Measurements from ENCODE around the gene FLCN.
"Not testable (repeated sequence)": the region's sequence is repeated elsewhere in the genome, so short reads cannot be mapped to it uniquely, and the experiment has no call there.

The FLCN gene

GRCh38 chr17:17190188-17190587, 46.8 kb downstream of the FLCN start:
- H3K27ac Mint-ChIP-seq: no peak overlapping the region
- no peaks in the 10 kb centered on the region for H3K9me3 Mint-ChIP-seq
- no peak overlapping the region for H3K4me3 Mint-ChIP-seq
- peaks cover 21% of the 10 kb centered on the region for H3K4me1 Mint-ChIP-seq (ENCODE audit: low read depth)
- peaks cover 6% of the 10 kb centered on the region for H3K36me3 Mint-ChIP-seq (ENCODE audit: low read depth)
- no peaks in the 10 kb centered on the region for H3K27me3 Mint-ChIP-seq

GRCh38 chr17:17189559-17189958, 47.4 kb downstream of the FLCN start:
- Mint-ChIP-seq H3K36me3 (ENCODE audit: low read depth) (peaks cover 6% of the 10 kb centered on the region), H3K4me1 (ENCODE audit: low read depth) (peaks cover 27% of the 10 kb centered on the region), H3K4me3 (no peak overlapping the region), H3K27me3 (no peaks in the 10 kb centered on the region), H3K27ac (no peak overlapping the region), H3K9me3 (no peaks in the 10 kb centered on the region)

- peaks cover 37% of the 10 kb centered on the region for H3K4me1 Mint-ChIP-seq (ENCODE audit: low read depth)
- H3K27ac Mint-ChIP-seq: no peak overlapping the region
Measured at GRCh38 chr17:17188586-17188985, 48.4 kb downstream of the FLCN start.

GRCh38 chr17:17186551-17187505, 50.1 kb downstream of the FLCN start:
- Mint-ChIP-seq H3K4me1 (ENCODE audit: low read depth) (peaks cover 48% of the 10 kb centered on the region), H3K9me3 (no peaks in the 10 kb centered on the region), H3K27ac (no peak overlapping the region), H3K27me3 (no peaks in the 10 kb centered on the region), H3K36me3 (ENCODE audit: low read depth) (peaks cover 6% of the 10 kb centered on the region), H3K4me3 (no peak overlapping the region)

More at GRCh38 chr17:17188586-17188985, 48.4 kb downstream of the FLCN start:
- H3K27me3 Mint-ChIP-seq: no peaks in the 10 kb centered on the region
- no peak overlapping the region for H3K4me3 Mint-ChIP-seq
- peaks cover 6% of the 10 kb centered on the region for H3K36me3 Mint-ChIP-seq (ENCODE audit: low read depth)
- no peaks in the 10 kb centered on the region for H3K9me3 Mint-ChIP-seq

- Mint-ChIP-seq H3K27ac (peak overlapping the region; percentile 40), H3K27me3 (no peaks in the 10 kb centered on the region), H3K4me1 (ENCODE audit: low read depth) (peaks cover 50% of the 10 kb centered on the region), H3K36me3 (ENCODE audit: low read depth) (peaks cover 11% of the 10 kb centered on the region), H3K9me3 (no peaks in the 10 kb centered on the region), H3K4me3 (no peak overlapping the region)
Measured at GRCh38 chr17:17186051-17186450, 50.9 kb downstream of the FLCN start.

GRCh38 chr17:17184985-17185757, 51.8 kb downstream of the FLCN start:
- Mint-ChIP-seq H3K36me3 (ENCODE audit: low read depth) (peaks cover 18% of the 10 kb centered on the region), H3K27ac (peak overlapping the region; percentile 56), H3K4me1 (ENCODE audit: low read depth) (peaks cover 58% of the 10 kb centered on the region)
- not testable (repeated sequence) for H3K4me3 Mint-ChIP-seq, H3K27me3 Mint-ChIP-seq, H3K9me3 Mint-ChIP-seq

GRCh38 chr17:17183744-17184143, 53.2 kb downstream of the FLCN start:
- H3K9me3 Mint-ChIP-seq: no peaks in the 10 kb centered on the region
- no peak overlapping the region for H3K4me3 Mint-ChIP-seq
- H3K27me3 Mint-ChIP-seq: no peaks in the 10 kb centered on the region
- H3K36me3 Mint-ChIP-seq (ENCODE audit: low read depth): peaks cover 26% of the 10 kb centered on the region
- peaks cover 68% of the 10 kb centered on the region for H3K4me1 Mint-ChIP-seq (ENCODE audit: low read depth)
- H3K27ac Mint-ChIP-seq: no peak overlapping the region

- Mint-ChIP-seq H3K4me3 (no peak overlapping the region), H3K36me3 (ENCODE audit: low read depth) (peaks cover 33% of the 10 kb centered on the region), H3K9me3 (no peaks in the 10 kb centered on the region), H3K27ac (no peak overlapping the region), H3K27me3 (no peaks in the 10 kb centered on the region), H3K4me1 (ENCODE audit: low read depth) (peaks cover 78% of the 10 kb centered on the region)
Measured at GRCh38 chr17:17182598-17183136, 54.3 kb downstream of the FLCN start.

- Mint-ChIP-seq H3K9me3 (no peaks in the 10 kb centered on the region), H3K4me1 (ENCODE audit: low read depth) (peaks cover 80% of the 10 kb centered on the region)
Measured at GRCh38 chr17:17181666-17182597, 55.0 kb downstream of the FLCN start.

GRCh38 chr17:17180741-17181525, 56.0 kb downstream of the FLCN start:
- peak overlapping the region; percentile 76 for H3K27ac Mint-ChIP-seq
- H3K27me3 Mint-ChIP-seq: no peaks in the 10 kb centered on the region
- peaks cover 81% of the 10 kb centered on the region for H3K4me1 Mint-ChIP-seq (ENCODE audit: low read depth)
- H3K9me3 Mint-ChIP-seq: no peaks in the 10 kb centered on the region
- H3K4me3 Mint-ChIP-seq: no peak overlapping the region
- H3K36me3 Mint-ChIP-seq (ENCODE audit: low read depth): peaks cover 47% of the 10 kb centered on the region

More at GRCh38 chr17:17181666-17182597, 55.0 kb downstream of the FLCN start:
- no peaks in the 10 kb centered on the region for H3K27me3 Mint-ChIP-seq
- H3K27ac Mint-ChIP-seq: peak overlapping the region; percentile 76
- H3K4me3 Mint-ChIP-seq: peak overlapping the region; percentile 60
- H3K36me3 Mint-ChIP-seq (ENCODE audit: low read depth): peaks cover 40% of the 10 kb centered on the region

- Mint-ChIP-seq H3K4me3 (no peak overlapping the region), H3K27ac (peak overlapping the region; percentile 81), H3K4me1 (ENCODE audit: low read depth) (peaks cover 81% of the 10 kb centered on the region), H3K36me3 (ENCODE audit: low read depth) (peaks cover 47% of the 10 kb centered on the region), H3K27me3 (no peaks in the 10 kb centered on the region), H3K9me3 (no peaks in the 10 kb centered on the region)
Measured at GRCh38 chr17:17180141-17180603, 56.8 kb downstream of the FLCN start.

- peaks cover 47% of the 10 kb centered on the region for H3K36me3 Mint-ChIP-seq (ENCODE audit: low read depth)
Measured at GRCh38 chr17:17179371-17179827, 57.6 kb downstream of the FLCN start.

GRCh38 chr17:17177176-17177575, 59.8 kb downstream of the FLCN start:
- Mint-ChIP-seq H3K27me3 (no peaks in the 10 kb centered on the region), H3K36me3 (ENCODE audit: low read depth) (peaks cover 51% of the 10 kb centered on the region), H3K9me3 (no peaks in the 10 kb centered on the region), H3K4me1 (ENCODE audit: low read depth) (peaks cover 76% of the 10 kb centered on the region), H3K4me3 (no peak overlapping the region), H3K27ac (no peak overlapping the region)

More at GRCh38 chr17:17179371-17179827, 57.6 kb downstream of the FLCN start:
- Mint-ChIP-seq H3K27me3 (no peaks in the 10 kb centered on the region), H3K27ac (peak overlapping the region; percentile 81), H3K4me1 (ENCODE audit: low read depth) (peaks cover 80% of the 10 kb centered on the region), H3K9me3 (no peaks in the 10 kb centered on the region), H3K4me3 (peak overlapping the region; percentile 56)
